ENCODE data around the gene QSOX1. TPM values are rescaled to one million over a fixed set of nuclear protein-coding genes. Genes with fewer than 3 reads are reported as not detected.

Gene QSOX1
- total and polyA plus RNA-seq, 2 of the 4 experiments (the other 2 are of a cell fraction), result 102 to 791 TPM

DNA sequence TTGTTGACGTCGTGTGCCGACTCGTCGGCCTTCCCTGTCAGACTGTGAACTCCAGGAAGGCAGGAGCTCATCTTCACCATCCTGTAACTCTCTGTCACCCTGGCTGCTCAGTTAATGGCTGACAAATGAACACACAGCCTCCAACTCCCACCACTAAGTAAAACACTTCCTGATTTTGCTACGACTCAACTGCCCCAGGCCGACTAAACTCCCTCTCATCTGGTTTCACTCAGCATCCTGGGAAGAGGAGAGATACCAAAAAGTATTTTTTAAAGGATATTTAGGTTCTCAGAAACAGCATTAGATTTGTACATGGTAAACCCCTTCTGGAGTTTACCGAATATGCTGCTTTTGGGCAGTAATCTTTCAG lies 57.2 kb downstream of the QSOX1 start:
- CTCF ChIA-PET, result no interaction called here

More for the DNA sequence above, 57.2 kb downstream of the QSOX1 start:
- Histone ChIP-seq H3K9ac (ENCODE audit: low read depth, low read length) (no peak overlapping the region), H2BK5ac (ENCODE audit: low read depth, low read length, poor library complexity, severe bottlenecking) (no peak overlapping the region), H3K23ac (ENCODE audit: low read depth, low read length) (no peak overlapping the region), H2BK20ac (ENCODE audit: low read depth, low read length) (no peak overlapping the region), H4K91ac (ENCODE audit: insufficient read depth, low read depth, low read length) (no peak overlapping the region), H4K5ac (ENCODE audit: low read depth, low read length) (no peak overlapping the region), H3K4me2 (ENCODE audit: low read depth, low read length) (no peak overlapping the region), H3K9me3 (ENCODE audit: control insufficient read depth, insufficient read depth, low read length) (no peaks in the 10 kb centered on the region), H3K18ac (ENCODE audit: low read depth, low read length) (no peak overlapping the region), H3K4me1 (ENCODE audit: control insufficient read depth, insufficient read depth, low read length) (peaks cover 2% of the 10 kb centered on the region; the same call in 1 of the 2 replicates), H3K14ac (replicated peaks; ENCODE audit: low read depth, low read length) (no peak overlapping the region), H2BK120ac (ENCODE audit: low read depth, low read length) (no peak overlapping the region), H3K9me1 (ENCODE audit: insufficient read depth, low read length) (no peaks in the 10 kb centered on the region), H3K56ac (ENCODE audit: extremely low read depth, insufficient read depth, low read length) (no peak overlapping the region), H3K27me3 (ENCODE audit: control insufficient read depth, insufficient read depth, low read length) (0 out of 2 replicates have a peak, but pooled peaks cover 3% of the 10 kb centered on the region), H3K4me3 (ENCODE audit: insufficient read depth, low read depth, low read length) (no peak overlapping the region), H4K20me1 (ENCODE audit: insufficient read depth, low read length) (no peaks in the 10 kb centered on the region), H2AK5ac (ENCODE audit: low read depth, low read length) (0 out of 2 replicates have a peak overlapping the region, but pooled peaks have one; percentile 5), H3K27ac (ENCODE audit: insufficient read depth, low read length) (no peak overlapping the region), H3K4ac (ENCODE audit: low read depth, low read length) (no peak overlapping the region), H2AFZ (replicated peaks; ENCODE audit: low read length, poor library complexity) (peak overlapping the region; percentile 71), H4K8ac (ENCODE audit: low read depth in 2 of 2, low read length in 2 of 2) (no peak overlapping the region), H2BK15ac (ENCODE audit: low read depth, low read length) (no peak overlapping the region), H3K36me3 (ENCODE audit: control insufficient read depth, insufficient read depth, low read length) (no peaks in the 10 kb centered on the region), H3K79me1 (ENCODE audit: low read depth in 1 of 2, low read length in 2 of 2) (no peaks in the 10 kb centered on the region), H2AK9ac (replicated peaks; ENCODE audit: low read depth, low read length, poor library complexity) (no peak overlapping the region)
- TF ChIP-seq POLR2A (IDR thresholded peaks at IDR 0.05; ENCODE audit: low read depth, low read length) (no peak), NFE2L2 (IDR thresholded peaks at IDR 0.05; ENCODE audit: low read depth, low read length) (no peak), CEBPB (IDR thresholded peaks at IDR 0.05; ENCODE audit: low read depth, low read length) (no peak)
- in situ Hi-C loops (cut with MboI; ENCODE audit: low sequenced_read_pairs), result no loop called here
- ATAC-seq (ENCODE audit: low read depth) (no peak), DNase-seq (no peak)
- POLR2A ChIA-PET (ENCODE audit: unreplicated experiment), result no interaction called here
- dilution Hi-C loops (cut with HindIII; ENCODE audit: low sequenced_read_pairs, unreplicated experiment), result no loop called here
- BruUV-seq (replicated peaks), result no TSS peak
- intact Hi-C loops (cut with micrococcal nuclease), result loop anchor here (5.0 kb wide), 1 partner anchor 380 kb away; no protein-coding TSS in a partner anchor
- WGBS, 2 experiments (ENCODE audit: extremely low coverage in 2 of 2, insufficient read length in 1 of 2), result no CpG with 5 or more reads among the region's 8 CpGs
